GM18870 (cell line): ENCODE data around the gene SPCS3.
"Not testable (repeated sequence)": the region's sequence is repeated elsewhere in the genome, so short reads cannot be mapped to it uniquely, and the experiment has no call there.

Experiments
- ATAC-seq: cut with Tn5 transposase; IDR thresholded peaks from one replicate; pipeline ENCODE4 v1.9.1; 2021; ENCODE audit warnings: moderate library complexity; ENCODE audit not compliant: unreplicated experiment

Gene SPCS3

GRCh38 chr4:176319704-176320339, at the start of gene SPCS3:
SPCS3 (plus strand) TSS chr4:176319966; CDS start chr4:176320077, 111 bp downstream.
- ATAC-seq: peak; percentile 70

- peak; percentile 52 for ATAC-seq
Measured at GRCh38 chr4:176270669-176271068, 49.1 kb upstream of the SPCS3 start.

GRCh38 chr4:176271749-176272148, 48.0 kb upstream of the SPCS3 start:
- no peak for ATAC-seq

GRCh38 chr4:176272799-176273198, 47.0 kb upstream of the SPCS3 start:
- ATAC-seq: no peak

GRCh38 chr4:176273736-176274135, 46.0 kb upstream of the SPCS3 start:
- no peak for ATAC-seq

GRCh38 chr4:176274441-176274840, 45.3 kb upstream of the SPCS3 start:
- ATAC-seq: no peak

GRCh38 chr4:176276710-176277109, 43.1 kb upstream of the SPCS3 start:
- no peak for ATAC-seq

GRCh38 chr4:176277162-176277904, 42.4 kb upstream of the SPCS3 start:
- peak; percentile 80 for ATAC-seq

- not testable (repeated sequence) for ATAC-seq
Measured at GRCh38 chr4:176279560-176279959, 40.2 kb upstream of the SPCS3 start.

GRCh38 chr4:176286728-176287127, 33.0 kb upstream of the SPCS3 start:
- no peak for ATAC-seq

GRCh38 chr4:176287546-176287945, 32.2 kb upstream of the SPCS3 start:
- no peak for ATAC-seq

GRCh38 chr4:176288020-176288419, 31.7 kb upstream of the SPCS3 start:
- ATAC-seq: no peak

GRCh38 chr4:176289561-176289960, 30.2 kb upstream of the SPCS3 start:
- ATAC-seq: no peak

- no peak for ATAC-seq
Measured at GRCh38 chr4:176290520-176290919, 29.2 kb upstream of the SPCS3 start.

- ATAC-seq: no peak
Measured at GRCh38 chr4:176291748-176292147, 28.0 kb upstream of the SPCS3 start.

- no peak for ATAC-seq
Measured at GRCh38 chr4:176292920-176293319, 26.8 kb upstream of the SPCS3 start.

- ATAC-seq: no peak
Measured at GRCh38 chr4:176293660-176294059, 26.1 kb upstream of the SPCS3 start.

- ATAC-seq: not testable (repeated sequence)
Measured at GRCh38 chr4:176295907-176296306, 23.9 kb upstream of the SPCS3 start.

GRCh38 chr4:176298664-176299063, 21.1 kb upstream of the SPCS3 start:
- no peak for ATAC-seq

- ATAC-seq: no peak
Measured at GRCh38 chr4:176300036-176300435, 19.7 kb upstream of the SPCS3 start.

GRCh38 chr4:176300565-176300964, 19.2 kb upstream of the SPCS3 start:
- ATAC-seq: no peak
